ENCODE measurements around the gene ALOX5AP.

Gene ALOX5AP

DNA sequence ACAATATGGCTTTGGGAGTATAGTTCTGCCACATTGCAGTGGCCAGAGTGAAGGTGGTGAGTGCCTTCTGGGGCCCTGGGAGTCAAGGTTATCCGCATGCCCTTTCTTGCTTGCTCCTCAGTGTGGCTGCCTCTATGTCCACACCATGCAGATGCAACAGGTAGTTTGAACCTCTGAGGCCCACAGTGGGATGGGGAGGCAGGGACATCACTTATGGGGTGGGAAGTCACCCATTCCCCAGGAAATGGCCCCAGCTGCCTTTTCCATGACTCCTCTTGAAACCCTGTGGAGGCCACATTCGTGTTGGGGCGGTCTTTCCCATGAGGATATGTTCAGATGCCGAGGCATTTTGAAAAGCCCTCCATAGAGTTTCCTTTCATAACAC, 20.0 kb upstream of the ALOX5AP start:
- no peak for DNase-seq

- DNase-seq: no peak
Measured at GRCh38 chr13:30715837-30716236, 19.5 kb upstream of the ALOX5AP start.

DNA sequence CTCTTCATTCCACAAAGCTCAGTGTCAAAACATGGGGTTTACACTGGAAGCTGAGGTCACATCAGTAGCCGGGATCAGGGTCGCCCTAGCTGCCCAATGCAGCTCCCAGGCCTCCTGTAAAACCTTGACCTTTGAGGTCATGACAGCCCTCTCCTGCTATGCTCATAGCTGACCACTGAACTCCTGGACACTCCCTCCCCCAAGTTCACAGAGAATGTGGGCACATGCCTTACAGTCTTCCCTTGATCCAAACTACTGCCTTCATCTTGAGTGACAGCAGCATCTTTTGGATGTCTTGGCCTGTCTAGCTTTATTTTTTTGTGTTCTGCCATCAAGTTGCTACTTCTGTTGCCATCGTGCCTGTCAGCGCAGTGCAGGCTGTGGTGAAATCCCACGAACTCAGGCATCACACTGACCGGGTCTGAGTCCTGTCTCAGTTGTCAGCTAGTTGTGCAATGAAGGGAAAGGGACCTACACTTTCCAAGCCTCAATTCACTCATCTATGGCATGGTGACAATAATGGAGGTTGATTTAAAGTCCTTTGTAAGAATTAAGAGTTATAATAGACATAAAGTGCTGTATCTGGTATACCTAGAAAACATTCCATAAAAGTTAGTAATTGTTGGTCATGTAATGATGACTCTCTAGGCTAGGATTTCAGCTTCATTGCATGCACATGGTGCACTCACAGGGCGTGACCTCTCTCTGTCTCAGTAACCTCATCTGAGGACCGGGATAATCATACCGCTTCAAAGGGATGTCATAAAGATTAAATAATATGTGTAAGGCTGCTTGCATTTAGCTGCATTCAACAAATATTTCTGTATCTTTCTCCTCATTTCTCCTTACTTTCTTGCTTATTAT, 16.4 kb upstream of the ALOX5AP start:
- DNase-seq: no peak

GRCh38 chr13:30719525-30719914, 15.8 kb upstream of the ALOX5AP start:
- DNase-seq: no peak

DNA sequence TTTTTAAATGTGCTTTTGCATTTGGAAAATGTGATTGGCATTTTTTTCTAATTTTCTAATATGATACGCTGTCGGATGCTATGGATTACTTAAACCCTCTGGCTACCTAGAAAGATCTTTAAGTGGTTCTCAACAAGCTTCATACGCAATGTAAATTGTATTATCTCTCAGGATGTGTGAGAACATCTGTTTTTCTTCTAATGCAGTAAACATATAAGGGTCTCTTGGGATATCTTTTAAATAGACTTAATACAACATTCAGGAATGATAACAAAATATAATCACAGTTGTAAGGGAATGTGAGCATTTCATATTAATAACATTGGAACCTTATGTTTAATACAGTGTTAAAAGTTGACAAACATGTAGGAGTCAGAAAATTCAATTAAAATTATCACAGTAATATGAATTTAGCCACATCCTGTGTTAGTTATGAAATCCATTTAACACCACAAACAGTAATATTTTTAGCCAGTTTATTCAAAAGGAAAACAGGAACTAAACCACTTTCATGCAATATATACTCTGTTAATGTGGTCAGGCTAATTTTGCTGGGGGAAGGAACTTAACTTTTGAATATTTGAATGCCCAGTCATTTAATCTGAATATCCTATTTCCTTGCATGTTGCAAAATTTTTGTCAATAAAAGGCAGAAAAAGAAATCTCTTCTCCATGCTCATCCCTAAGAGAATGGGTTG, 15.0 kb upstream of the ALOX5AP start:
- DNase-seq: no peak

DNA sequence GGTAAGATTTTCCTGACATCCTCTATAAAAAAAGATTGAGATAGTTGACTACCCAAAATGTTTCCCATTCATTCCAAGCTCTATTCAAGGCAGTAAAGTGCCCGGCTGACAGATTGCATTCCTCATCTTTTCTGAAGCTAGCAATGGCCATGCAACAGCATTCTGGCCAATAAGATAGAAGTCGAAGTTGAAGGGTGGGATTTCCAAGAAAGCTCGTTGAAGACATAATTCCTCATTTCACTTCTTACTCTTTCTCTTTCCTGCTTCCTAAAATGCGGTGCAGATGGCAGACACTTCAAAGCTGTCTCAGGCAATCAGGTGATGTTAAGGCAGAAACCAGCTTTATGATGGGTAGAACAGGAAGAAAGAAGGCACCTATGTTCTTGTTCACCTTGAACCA, 13.4 kb upstream of the ALOX5AP start:
- no peak for DNase-seq

GRCh38 chr13:30722361-30722760, 13.0 kb upstream of the ALOX5AP start:
- DNase-seq: no peak

GRCh38 chr13:30724778-30725177, 10.6 kb upstream of the ALOX5AP start:
- no peak for DNase-seq

DNA sequence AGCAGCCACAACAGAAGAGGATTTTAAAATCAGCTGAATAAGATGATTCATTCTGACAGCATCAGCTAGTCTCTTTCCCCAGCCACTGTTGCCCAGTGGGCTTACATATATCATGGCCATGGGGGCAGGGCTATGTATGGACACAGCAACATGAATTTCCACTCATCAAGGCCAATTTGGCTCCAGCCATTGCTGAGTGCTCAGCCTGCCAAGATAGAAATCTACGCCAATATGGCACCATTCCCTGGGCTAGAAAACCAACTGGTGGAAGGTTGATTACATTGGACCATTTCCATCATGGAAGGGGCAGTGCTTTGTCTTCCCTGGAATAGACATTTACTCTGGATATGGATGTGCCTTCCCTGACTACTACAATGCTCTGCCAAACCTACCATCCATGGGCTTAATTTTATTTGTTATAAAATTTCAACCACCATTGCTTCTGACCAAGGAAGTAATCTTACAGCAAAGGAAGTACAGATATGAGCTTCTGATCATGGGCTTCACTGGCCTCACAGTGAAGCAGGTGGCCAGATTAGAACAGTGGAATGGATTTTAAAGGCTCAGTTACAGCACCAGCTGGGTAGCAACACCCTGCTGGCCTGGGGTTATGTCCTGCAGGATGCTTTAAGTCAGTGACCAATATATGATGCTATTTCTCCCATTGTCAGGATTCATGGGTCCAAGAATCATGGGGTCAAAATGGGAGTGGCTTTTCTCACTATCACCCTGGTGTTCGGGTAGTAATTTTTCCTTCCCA, 9.8 kb upstream of the ALOX5AP start:
- no peak for DNase-seq

GRCh38 chr13:30726192-30726591, 9.2 kb upstream of the ALOX5AP start:
- no peak for DNase-seq

DNA sequence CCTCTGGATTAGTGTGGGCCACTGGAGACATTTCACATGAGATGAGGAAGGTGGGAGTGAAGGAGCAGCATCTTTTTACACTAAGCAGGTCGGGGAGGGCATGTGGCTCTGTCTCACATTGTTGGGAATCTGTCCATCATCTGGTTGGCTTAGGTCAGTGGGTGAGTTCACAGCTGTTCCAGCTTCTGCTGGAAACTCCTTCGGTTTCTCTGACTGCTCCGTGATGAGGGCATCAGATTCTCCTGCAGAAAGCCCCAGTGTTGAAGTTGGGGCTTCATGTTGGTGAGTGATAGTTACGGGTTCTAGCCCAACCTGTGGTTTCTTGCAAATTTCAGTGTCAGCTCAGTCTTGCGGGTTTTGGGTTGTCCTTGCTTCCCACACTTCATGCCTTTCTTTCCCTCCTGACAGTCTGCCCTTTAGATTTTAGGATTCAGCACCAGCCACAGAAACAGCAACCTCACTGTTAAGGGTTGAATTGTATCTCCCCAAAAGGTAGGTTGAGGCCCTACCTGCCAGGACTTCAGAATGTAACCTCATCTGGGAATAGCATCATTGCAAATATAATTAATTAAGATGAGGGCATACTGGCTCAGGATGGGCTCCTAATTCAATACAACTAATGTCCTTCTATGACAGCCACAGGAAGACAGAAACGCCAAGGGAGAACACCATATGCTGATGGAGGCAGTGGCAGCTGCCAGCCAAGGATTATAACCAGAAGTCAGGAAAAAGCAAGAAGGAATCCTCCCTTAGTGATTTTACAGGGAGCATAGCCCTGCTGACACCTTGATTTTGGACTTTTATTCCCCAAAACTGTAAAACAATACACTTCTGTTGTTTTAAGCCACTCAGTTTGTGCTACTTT, 7.6 kb upstream of the ALOX5AP start:
- no peak for DNase-seq

GRCh38 chr13:30729801-30730200, 5.5 kb upstream of the ALOX5AP start:
- DNase-seq: no peak

DNA sequence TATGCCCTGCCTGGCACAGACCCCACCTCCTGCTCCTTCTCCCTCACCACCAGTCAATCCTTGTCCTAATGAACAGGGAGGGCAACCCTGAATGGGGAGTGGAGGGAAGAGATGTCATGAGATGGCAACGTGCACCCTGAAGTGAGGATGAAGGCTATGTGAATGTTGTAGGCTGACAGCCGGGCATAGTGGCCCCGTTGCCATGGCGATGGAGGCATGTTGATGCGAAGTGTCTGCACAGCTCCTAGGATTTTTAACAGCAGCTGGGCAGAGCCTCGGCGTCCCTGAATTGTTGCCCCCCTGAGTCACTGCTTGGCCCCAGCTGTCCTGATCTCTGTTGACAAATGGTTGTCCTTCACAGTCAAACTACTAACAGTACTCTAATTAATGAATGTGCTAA, 4.8 kb upstream of the ALOX5AP start:
- DNase-seq: no peak

- DNase-seq: no peak
Measured at GRCh38 chr13:30731361-30732045, 3.8 kb upstream of the ALOX5AP start.

GRCh38 chr13:30732046-30732390, 3.3 kb upstream of the ALOX5AP start:
- no peak for DNase-seq

GRCh38 chr13:30734439-30734838, 904 bp upstream of the ALOX5AP start:
- DNase-seq: no peak

GRCh38 chr13:30735872-30736175, 481 bp downstream of the ALOX5AP start:
- no peak for DNase-seq

DNA sequence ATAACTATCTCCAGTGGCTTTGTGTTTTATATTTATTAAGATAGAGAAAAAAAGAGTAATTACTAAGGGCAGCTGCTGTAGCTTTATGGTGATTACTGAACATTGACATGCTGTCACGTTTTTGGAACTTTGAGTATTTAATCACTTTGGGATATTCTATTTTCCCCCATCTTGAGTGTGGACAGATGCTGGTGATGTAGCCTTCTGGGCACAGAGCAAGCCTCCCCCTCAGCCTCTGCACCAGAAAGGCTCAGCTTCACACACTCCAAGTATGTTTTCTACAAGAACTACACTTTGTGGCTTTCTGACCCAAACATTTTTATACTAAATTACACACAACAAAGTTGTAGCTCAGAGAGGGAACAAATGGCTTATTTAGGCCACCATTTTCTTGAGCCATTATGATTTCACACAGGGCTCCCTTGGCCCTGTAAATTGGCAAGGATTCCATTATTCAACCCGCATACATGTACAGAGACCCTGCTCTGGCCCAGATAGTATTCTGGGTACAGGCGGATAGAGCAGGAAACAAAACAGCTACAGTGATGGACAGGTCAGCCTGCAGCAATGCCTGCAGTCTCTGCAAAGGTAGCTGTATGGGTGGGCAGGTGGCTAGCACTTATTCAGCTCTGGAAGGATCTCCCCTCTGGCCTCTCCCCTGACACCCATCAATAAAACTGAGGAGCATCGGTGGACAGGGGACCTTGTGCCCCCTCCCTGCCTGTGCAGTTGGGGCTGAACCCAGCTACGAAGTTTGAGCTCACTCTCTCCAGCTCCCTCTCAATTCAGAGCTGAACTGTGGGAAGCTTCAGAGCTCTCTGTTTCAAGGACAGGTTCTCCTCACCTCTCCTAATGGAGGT, 1.3 kb downstream of the ALOX5AP start:
- DNase-seq: no peak

DNA sequence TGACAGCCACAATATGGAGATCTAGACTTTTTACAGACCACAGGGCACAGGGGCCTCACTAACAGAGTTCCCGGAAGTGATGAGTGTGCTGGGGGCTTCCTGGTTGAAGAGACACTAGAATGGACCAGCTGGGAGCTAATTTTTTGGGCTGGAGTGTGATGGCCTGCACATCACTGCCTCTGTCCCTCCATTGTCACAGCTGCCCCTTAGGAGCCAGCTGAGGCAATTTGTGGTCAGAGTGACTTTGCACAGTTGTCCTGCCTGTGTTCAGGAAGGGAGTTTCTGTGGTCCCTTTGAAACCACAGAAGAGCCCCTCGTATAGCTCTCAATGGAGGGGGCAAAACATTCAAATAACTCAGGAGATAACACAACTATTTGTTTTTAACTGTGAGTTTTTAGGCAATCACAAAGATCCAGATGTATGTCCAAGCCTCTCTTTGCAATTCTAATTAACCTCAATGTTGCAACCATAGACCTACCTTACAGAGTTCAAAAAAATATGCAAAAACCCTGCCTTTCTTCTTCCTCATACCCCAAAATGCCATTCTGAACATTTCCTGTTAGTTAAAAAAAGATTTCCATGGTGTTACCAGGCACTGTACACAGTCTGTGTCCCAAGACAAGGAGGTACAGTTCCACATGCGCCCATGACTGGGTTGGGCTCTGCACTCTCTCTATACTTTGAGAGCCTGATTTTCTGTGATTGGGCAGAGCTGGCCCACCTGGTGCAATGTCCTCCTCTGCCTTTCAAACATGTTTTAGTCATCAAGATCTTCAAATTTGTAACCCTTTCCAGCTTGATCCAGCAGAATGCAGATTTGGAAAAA, 2.4 kb downstream of the ALOX5AP start:
- DNase-seq: peak; percentile 21

GRCh38 chr13:30738526-30739236, 3.3 kb downstream of the ALOX5AP start:
- no peak for DNase-seq

Data from CD4-positive, alpha-beta T cell treated with Interleukin-6 for 4 hours (primary cell).